ENCODE data around the gene CFAP45. TPM values are rescaled to one million over a fixed set of nuclear protein-coding genes. Genes with fewer than 3 reads are reported as not detected.

The CFAP45 gene
- polyA plus RNA-seq, 1 experiment = 0.56 TPM

DNA sequence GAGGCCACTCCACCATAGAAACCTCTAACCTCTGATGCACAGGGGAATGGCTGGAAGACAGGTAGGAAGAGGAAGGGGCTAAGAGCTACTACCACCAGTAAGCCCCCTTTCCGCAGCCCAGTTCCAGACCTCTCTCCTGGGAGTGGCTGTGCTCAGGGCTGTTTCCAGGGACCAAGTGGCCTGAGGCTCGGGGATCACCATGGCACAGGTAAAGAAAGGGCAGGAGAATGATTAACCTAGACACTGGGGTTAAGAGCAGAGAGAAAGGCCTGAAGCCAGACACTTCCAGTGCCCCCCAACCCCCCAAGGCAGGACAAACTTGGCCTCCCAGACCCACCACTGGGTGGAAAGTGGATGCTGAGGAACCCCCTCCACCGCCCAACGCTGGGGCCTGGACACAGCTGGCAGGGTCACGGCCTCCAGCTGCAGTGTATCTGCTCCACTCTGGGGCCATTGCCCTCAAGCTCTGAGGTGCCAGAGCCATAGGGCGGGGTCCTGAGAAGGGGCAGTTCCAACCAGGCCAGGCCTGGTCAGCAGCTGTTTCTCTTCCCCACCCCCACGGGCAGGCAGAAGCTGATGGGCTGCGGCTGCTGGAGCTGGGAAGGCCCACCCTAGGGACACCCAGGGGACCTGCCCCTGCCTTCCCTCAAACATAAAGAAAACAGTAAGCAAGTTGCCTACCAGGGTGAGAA is 22.7 kb upstream of the CFAP45 start:
- Histone ChIP-seq H3K27me3 (ENCODE audit: control insufficient read depth, insufficient read depth, low read length) (no peaks in the 10 kb centered on the region), H3K36me3 (ENCODE audit: control insufficient read depth, insufficient read depth, low read length) (peaks cover 17% of the 10 kb centered on the region), H3K4me3 (ENCODE audit: low read depth, low read length) (peak overlapping the region; percentile 81)
- ChIA-PET CTCF (interaction anchor here (0.9 to 39.5 kb wide), 5 partner anchors 13 to 329 kb away, joined by 3 to 889 read pairs (median 5); no protein-coding TSS in a partner anchor), POLR2A (no interaction called here)
- no peak for DNase-seq (ENCODE audit: low read depth)
- TF ChIP-seq, protein P1, sequence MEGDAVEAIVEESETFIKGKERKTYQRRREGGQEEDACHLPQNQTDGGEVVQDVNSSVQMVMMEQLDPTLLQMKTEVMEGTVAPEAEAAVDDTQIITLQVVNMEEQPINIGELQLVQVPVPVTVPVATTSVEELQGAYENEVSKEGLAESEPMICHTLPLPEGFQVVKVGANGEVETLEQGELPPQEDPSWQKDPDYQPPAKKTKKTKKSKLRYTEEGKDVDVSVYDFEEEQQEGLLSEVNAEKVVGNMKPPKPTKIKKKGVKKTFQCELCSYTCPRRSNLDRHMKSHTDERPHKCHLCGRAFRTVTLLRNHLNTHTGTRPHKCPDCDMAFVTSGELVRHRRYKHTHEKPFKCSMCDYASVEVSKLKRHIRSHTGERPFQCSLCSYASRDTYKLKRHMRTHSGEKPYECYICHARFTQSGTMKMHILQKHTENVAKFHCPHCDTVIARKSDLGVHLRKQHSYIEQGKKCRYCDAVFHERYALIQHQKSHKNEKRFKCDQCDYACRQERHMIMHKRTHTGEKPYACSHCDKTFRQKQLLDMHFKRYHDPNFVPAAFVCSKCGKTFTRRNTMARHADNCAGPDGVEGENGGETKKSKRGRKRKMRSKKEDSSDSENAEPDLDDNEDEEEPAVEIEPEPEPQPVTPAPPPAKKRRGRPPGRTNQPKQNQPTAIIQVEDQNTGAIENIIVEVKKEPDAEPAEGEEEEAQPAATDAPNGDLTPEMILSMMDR (IDR thresholded peaks at IDR 0.05; ENCODE audit: insufficient read depth, low read depth, low read length) = no peak

DNA sequence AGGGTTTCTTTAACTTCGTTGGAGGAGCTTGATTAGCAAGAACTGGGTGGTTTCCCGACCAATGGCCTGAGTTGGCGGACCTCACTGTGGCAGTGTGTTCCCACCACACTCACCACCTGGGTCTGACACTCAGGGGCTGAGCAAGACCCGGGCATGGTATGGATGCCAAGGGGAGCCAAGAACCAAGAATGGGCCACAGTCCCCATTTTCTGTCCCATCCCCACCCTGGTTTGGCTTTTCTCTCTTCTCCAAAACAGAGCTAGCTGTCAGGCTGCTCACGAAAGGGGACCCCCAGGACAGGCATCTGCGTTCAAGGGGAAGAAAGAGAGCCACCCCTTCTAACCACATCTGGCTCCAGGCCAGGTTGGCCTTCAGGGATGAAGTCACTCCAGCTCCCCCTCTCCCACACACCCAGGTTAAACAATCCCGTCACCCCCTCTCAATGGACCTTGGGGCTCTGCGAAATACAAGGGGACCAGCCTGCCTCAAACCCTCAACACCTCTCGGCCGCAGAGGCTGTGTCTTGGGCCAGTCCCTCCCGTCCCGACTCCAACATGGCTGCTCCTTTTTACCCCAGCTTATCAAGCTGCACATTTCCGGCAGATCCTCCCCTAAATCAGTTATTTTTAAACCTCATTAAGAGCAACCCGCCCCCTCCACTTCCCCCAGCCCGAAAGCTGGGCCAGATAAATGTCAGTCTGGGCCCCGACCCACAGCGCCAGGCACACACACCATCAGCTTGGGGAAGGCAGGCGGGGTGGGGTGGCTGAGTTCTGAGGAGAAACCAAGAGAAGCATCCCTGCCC is 21.9 kb upstream of the CFAP45 start:
- peak overlapping the region; percentile 81 for H3K4me3 ChIP-seq (ENCODE audit: low read depth, low read length)
- no peak for DNase-seq (ENCODE audit: low read depth)
- H3K27me3 ChIP-seq (ENCODE audit: control insufficient read depth, insufficient read depth, low read length) = no peaks in the 10 kb centered on the region
- POLR2A ChIA-PET = no interaction called here
- TF ChIP-seq, protein P1 (IDR thresholded peaks at IDR 0.05; ENCODE audit: insufficient read depth, low read depth, low read length) = no peak
- H3K36me3 ChIP-seq (ENCODE audit: control insufficient read depth, insufficient read depth, low read length) = peaks cover 21% of the 10 kb centered on the region
- CTCF ChIA-PET = interaction anchor here (0.9 to 39.5 kb wide), 7 partner anchors 15 to 164 kb away, joined by 3 to 889 read pairs (median 3); no protein-coding TSS in a partner anchor

- CTCF ChIA-PET = interaction anchor here (0.9 to 39.5 kb wide), 6 partner anchors 16 to 123 kb away, joined by 3 to 889 read pairs (median 3); no protein-coding TSS in a partner anchor
- POLR2A ChIA-PET = no interaction called here
- no peak for DNase-seq (ENCODE audit: low read depth)
- no peak overlapping the region for H3K4me3 ChIP-seq (ENCODE audit: low read depth, low read length)
- no peaks in the 10 kb centered on the region for H3K27me3 ChIP-seq (ENCODE audit: control insufficient read depth, insufficient read depth, low read length)
- H3K36me3 ChIP-seq (ENCODE audit: control insufficient read depth, insufficient read depth, low read length) = peaks cover 21% of the 10 kb centered on the region
- TF ChIP-seq, protein P1 (IDR thresholded peaks at IDR 0.05; ENCODE audit: insufficient read depth, low read depth, low read length) = no peak
Observed at GRCh38 chr1:159921251-159921650, 21.3 kb upstream of the CFAP45 start.

DNA sequence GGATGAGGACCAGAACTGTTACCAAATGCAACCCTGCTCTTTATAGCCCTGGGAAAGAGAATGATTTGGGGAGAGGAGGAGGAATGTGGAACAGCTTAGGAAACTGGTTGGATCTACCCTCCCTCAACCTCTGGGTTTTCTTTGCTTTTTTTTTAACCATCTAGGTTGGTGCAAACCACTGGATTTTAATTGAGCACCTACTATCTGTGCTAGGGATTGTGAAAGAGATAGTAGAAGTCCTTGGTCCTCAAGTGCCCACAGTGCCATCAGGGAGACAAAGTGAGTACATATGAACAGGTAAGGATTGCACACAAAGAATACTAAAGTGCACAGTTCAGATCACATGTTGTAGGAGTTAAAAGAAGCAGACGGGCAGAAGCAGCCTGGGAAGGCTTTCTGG is 20.7 kb upstream of the CFAP45 start:
- no peak overlapping the region for H3K4me3 ChIP-seq (ENCODE audit: low read depth, low read length)
- ChIA-PET POLR2A (no interaction called here), CTCF (interaction anchor here (0.8 to 39.5 kb wide), 3 partner anchors 9 to 122 kb away, joined by 4 to 889 read pairs (median 4); no protein-coding TSS in a partner anchor)
- no peaks in the 10 kb centered on the region for H3K27me3 ChIP-seq (ENCODE audit: control insufficient read depth, insufficient read depth, low read length)
- no peak for DNase-seq (ENCODE audit: low read depth)
- H3K36me3 ChIP-seq (ENCODE audit: control insufficient read depth, insufficient read depth, low read length) = peaks cover 21% of the 10 kb centered on the region
- TF ChIP-seq, protein P1 (IDR thresholded peaks at IDR 0.05; ENCODE audit: insufficient read depth, low read depth, low read length) = no peak

DNA sequence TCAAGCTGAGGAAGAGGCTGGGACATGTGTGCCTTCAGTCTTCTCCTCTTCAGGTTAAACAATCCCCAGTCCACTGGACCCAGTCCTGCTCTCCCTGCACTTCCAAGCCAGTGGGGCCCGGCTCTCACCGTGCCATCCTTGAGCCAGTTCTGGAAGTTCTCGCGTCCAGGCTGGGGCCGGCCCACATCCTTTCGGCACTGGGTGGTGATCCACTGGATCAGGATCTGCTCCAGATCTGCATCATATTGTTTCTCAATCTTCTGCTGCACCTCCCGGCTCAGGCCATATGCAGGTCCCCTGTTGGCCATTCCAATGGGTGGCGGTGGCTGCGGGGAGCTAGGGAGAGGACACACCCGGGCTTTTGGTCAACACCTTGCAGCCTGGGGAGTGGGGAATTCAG is 20.2 kb upstream of the CFAP45 start:
- Histone ChIP-seq H3K36me3 (ENCODE audit: control insufficient read depth, insufficient read depth, low read length) (peaks cover 21% of the 10 kb centered on the region), H3K27me3 (ENCODE audit: control insufficient read depth, insufficient read depth, low read length) (no peaks in the 10 kb centered on the region), H3K4me3 (ENCODE audit: low read depth, low read length) (no peak overlapping the region)
- no peak for DNase-seq (ENCODE audit: low read depth)
- TF ChIP-seq, protein P1 (IDR thresholded peaks at IDR 0.05; ENCODE audit: insufficient read depth, low read depth, low read length) = no peak
- ChIA-PET CTCF (interaction anchor here (0.8 to 39.5 kb wide), 3 partner anchors 8 to 121 kb away, joined by 4 to 889 read pairs (median 4); no protein-coding TSS in a partner anchor), POLR2A (no interaction called here)

Data from BJ (cell line).